Measurements from ENCODE around the gene SLC12A2.

SLC12A2 gene

GRCh38 chr5:128155776-128156175 is 72.2 kb downstream of the SLC12A2 start:
- TF ChIP-seq CTCF (IDR thresholded peaks at IDR 0.05; ENCODE audit: borderline replicate concordance, extremely low read depth, low read length, poor library complexity, severe bottlenecking), result no peak
- TF ChIP-seq EZH2 (IDR thresholded peaks at IDR 0.05; ENCODE audit: borderline replicate concordance, low read depth, low read length, severe bottlenecking), result no peak
- no peak overlapping the region for H2AFZ ChIP-seq (ENCODE audit: low read depth, low read length)
- peaks cover 44% of the 10 kb centered on the region for H3K36me3 ChIP-seq (ENCODE audit: insufficient read depth, low read length)
- no peak overlapping the region for H3K4me3 ChIP-seq (ENCODE audit: low read depth in 1 of 2, low read length in 2 of 2)
- H3K4me1 ChIP-seq (ENCODE audit: insufficient read depth, low read length), result no peaks in the 10 kb centered on the region
- H3K79me2 ChIP-seq (ENCODE audit: insufficient read depth, low read length), result no peaks in the 10 kb centered on the region
- no peaks in the 10 kb centered on the region for H3K9me3 ChIP-seq (ENCODE audit: insufficient read depth, low read length, severe bottlenecking)
- no peak overlapping the region for H3K9ac ChIP-seq (ENCODE audit: low read depth, low read length)
- H3K4me2 ChIP-seq (ENCODE audit: insufficient read depth, low read length), result no peak overlapping the region
- H4K20me1 ChIP-seq (ENCODE audit: insufficient read depth, low read length), result no peaks in the 10 kb centered on the region
- DNase-seq (no peak), ATAC-seq (ENCODE audit: insufficient read depth, low read depth) (no peak)
- H3K27me3 ChIP-seq (ENCODE audit: insufficient read depth, low read length, poor library complexity), result no peaks in the 10 kb centered on the region
- H3K27ac ChIP-seq (ENCODE audit: low read length), result no peak overlapping the region

DNA sequence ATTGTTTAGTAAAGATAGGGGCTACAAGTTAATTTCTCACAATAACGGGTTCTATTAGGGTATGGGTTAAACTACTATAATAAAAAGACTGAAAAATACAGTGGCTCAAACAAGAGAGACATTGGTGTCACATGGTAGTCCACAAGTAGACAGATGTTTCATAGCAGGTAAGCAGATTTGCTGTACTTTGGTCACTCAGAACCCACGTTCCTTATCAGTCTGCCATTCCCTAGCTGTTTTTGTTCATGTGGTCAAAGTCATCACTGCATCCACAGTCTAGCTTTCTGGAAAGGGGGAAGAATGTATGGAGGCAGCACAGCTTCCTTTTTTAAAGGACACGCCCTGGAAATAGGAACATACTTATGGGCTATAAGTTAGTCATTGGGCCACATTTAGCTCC is 73.0 kb downstream of the SLC12A2 start:
- DNase-seq (no peak), ATAC-seq (ENCODE audit: insufficient read depth, low read depth) (no peak)
- H3K36me3 ChIP-seq (ENCODE audit: insufficient read depth, low read length), result peaks cover 39% of the 10 kb centered on the region
- H3K4me1 ChIP-seq (ENCODE audit: insufficient read depth, low read length), result no peaks in the 10 kb centered on the region
- no peak overlapping the region for H3K4me2 ChIP-seq (ENCODE audit: insufficient read depth, low read length)
- no peaks in the 10 kb centered on the region for H3K9me3 ChIP-seq (ENCODE audit: insufficient read depth, low read length, severe bottlenecking)
- no peaks in the 10 kb centered on the region for H3K27me3 ChIP-seq (ENCODE audit: insufficient read depth, low read length, poor library complexity)
- TF ChIP-seq EZH2 (IDR thresholded peaks at IDR 0.05; ENCODE audit: borderline replicate concordance, low read depth, low read length, severe bottlenecking) (no peak), CTCF (IDR thresholded peaks at IDR 0.05; ENCODE audit: borderline replicate concordance, extremely low read depth, low read length, poor library complexity, severe bottlenecking) (no peak)
- H3K4me3 ChIP-seq (ENCODE audit: low read depth in 1 of 2, low read length in 2 of 2), result no peak overlapping the region
- no peak overlapping the region for H2AFZ ChIP-seq (ENCODE audit: low read depth, low read length)
- H3K79me2 ChIP-seq (ENCODE audit: insufficient read depth, low read length), result no peaks in the 10 kb centered on the region
- H3K27ac ChIP-seq (ENCODE audit: low read length), result no peak overlapping the region
- H3K9ac ChIP-seq (ENCODE audit: low read depth, low read length), result no peak overlapping the region
- no peaks in the 10 kb centered on the region for H4K20me1 ChIP-seq (ENCODE audit: insufficient read depth, low read length)

- Histone ChIP-seq H3K27ac (ENCODE audit: low read length) (no peak overlapping the region), H3K4me3 (ENCODE audit: low read depth in 1 of 2, low read length in 2 of 2) (no peak overlapping the region), H3K4me1 (ENCODE audit: insufficient read depth, low read length) (no peaks in the 10 kb centered on the region), H2AFZ (ENCODE audit: low read depth, low read length) (no peak overlapping the region), H3K4me2 (ENCODE audit: insufficient read depth, low read length) (no peak overlapping the region), H3K79me2 (ENCODE audit: insufficient read depth, low read length) (no peaks in the 10 kb centered on the region), H4K20me1 (ENCODE audit: insufficient read depth, low read length) (no peaks in the 10 kb centered on the region), H3K36me3 (ENCODE audit: insufficient read depth, low read length) (peaks cover 25% of the 10 kb centered on the region), H3K9ac (ENCODE audit: low read depth, low read length) (no peak overlapping the region), H3K27me3 (ENCODE audit: insufficient read depth, low read length, poor library complexity) (no peaks in the 10 kb centered on the region), H3K9me3 (ENCODE audit: insufficient read depth, low read length, severe bottlenecking) (no peaks in the 10 kb centered on the region)
- DNase-seq, result no peak
- no peak for TF ChIP-seq CTCF (IDR thresholded peaks at IDR 0.05; ENCODE audit: borderline replicate concordance, extremely low read depth, low read length, poor library complexity, severe bottlenecking)
- TF ChIP-seq EZH2 (IDR thresholded peaks at IDR 0.05; ENCODE audit: borderline replicate concordance, low read depth, low read length, severe bottlenecking), result no peak
- ATAC-seq (ENCODE audit: insufficient read depth, low read depth), result no peak
Measured at GRCh38 chr5:128158342-128158741, 74.8 kb downstream of the SLC12A2 start.

DNA sequence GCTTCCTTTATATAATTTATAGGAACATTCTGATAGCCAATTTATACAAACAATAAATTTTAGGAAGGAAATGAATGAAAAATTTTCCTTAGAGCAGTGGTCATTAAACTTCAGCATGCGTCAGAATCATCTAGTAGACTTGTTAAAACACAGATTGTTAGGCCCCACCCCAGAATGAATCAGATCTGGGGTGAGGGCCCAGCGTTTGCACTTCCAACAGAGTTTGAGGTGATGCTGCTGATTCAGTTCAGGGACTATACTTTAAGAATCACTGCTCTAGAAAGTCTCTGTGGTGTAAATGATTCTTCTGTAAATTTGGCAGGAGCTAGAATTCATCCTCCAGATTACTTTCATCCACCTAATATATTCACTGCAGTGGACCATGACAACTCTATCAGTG is 80.4 kb downstream of the SLC12A2 start:
- Histone ChIP-seq H3K4me2 (ENCODE audit: insufficient read depth, low read length) (no peak overlapping the region), H2AFZ (ENCODE audit: low read depth, low read length) (no peak overlapping the region), H3K4me3 (ENCODE audit: low read depth in 1 of 2, low read length in 2 of 2) (no peak overlapping the region), H4K20me1 (ENCODE audit: insufficient read depth, low read length) (no peaks in the 10 kb centered on the region), H3K79me2 (ENCODE audit: insufficient read depth, low read length) (no peaks in the 10 kb centered on the region), H3K9ac (ENCODE audit: low read depth, low read length) (no peak overlapping the region), H3K4me1 (ENCODE audit: insufficient read depth, low read length) (no peaks in the 10 kb centered on the region), H3K27ac (ENCODE audit: low read length) (no peak overlapping the region), H3K27me3 (ENCODE audit: insufficient read depth, low read length, poor library complexity) (no peaks in the 10 kb centered on the region), H3K36me3 (ENCODE audit: insufficient read depth, low read length) (peaks cover 3% of the 10 kb centered on the region; the same call in 1 of the 2 replicates), H3K9me3 (ENCODE audit: insufficient read depth, low read length, severe bottlenecking) (no peaks in the 10 kb centered on the region)
- no peak for DNase-seq
- TF ChIP-seq EZH2 (IDR thresholded peaks at IDR 0.05; ENCODE audit: borderline replicate concordance, low read depth, low read length, severe bottlenecking) (no peak), CTCF (IDR thresholded peaks at IDR 0.05; ENCODE audit: borderline replicate concordance, extremely low read depth, low read length, poor library complexity, severe bottlenecking) (no peak)
- no peak for ATAC-seq (ENCODE audit: insufficient read depth, low read depth)
